ENCODE results near the gene SYCP2L. TPM values are rescaled to one million over a fixed set of nuclear protein-coding genes. Genes with fewer than 3 reads are reported as not detected.

SYCP2L gene
- total RNA-seq, 1 donor from 2014 or later = 6.4 TPM

DNA sequence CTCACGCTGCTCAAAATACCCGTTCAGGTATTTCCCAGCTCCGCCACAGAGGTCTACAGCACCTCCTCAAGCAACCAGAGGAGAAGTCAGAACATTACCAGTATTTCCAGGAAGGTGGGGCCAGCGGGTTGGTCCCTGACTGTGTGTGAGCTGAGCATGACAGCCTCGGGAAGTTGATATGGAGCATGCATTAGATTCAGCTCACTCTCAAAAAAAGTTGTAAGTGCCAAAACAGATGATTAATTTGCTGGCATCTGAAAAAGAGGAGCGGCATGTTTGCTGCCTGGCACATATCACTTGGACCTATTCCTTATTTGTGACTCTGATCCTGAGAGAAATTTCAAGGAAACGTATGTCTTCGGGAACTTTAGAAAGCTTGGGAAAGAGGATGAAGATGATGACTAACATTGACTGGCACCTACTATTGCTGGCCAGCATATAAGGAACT lies 125.0 kb downstream of the SYCP2L start:
- Mint-ChIP-seq H3K4me3 (ENCODE audit: unreplicated experiment) (no peak overlapping the region), H3K36me3 (ENCODE audit: low read depth, unreplicated experiment) (no peaks in the 10 kb centered on the region), H3K27me3 (ENCODE audit: low read depth, unreplicated experiment) (peaks cover 2% of the 10 kb centered on the region), H3K27ac (ENCODE audit: unreplicated experiment) (no peak overlapping the region), H3K9me3 (ENCODE audit: unreplicated experiment) (no peaks in the 10 kb centered on the region), H3K4me1 (ENCODE audit: low read depth, unreplicated experiment) (peaks cover 34% of the 10 kb centered on the region)
- TF ChIP-seq CTCF (IDR thresholded peaks at IDR 0.05; ENCODE audit: insufficient read depth, low read depth, low read length) = no peak
- no peak for TF ChIP-seq EZH2 (IDR thresholded peaks at IDR 0.05; ENCODE audit: insufficient read depth, low read length)
- Histone ChIP-seq H3K4me3 (ENCODE audit: insufficient read depth, low read depth, low read length) (no peak overlapping the region), H4K20me1 (ENCODE audit: insufficient read depth, low read length) (no peaks in the 10 kb centered on the region), H3K4me2 (ENCODE audit: low read length) (no peak overlapping the region), H3K9me3 (ENCODE audit: insufficient read depth, low read depth, low read length) (no peaks in the 10 kb centered on the region), H3K79me2 (ENCODE audit: insufficient read depth, low read length) (no peaks in the 10 kb centered on the region), H3K27me3 (ENCODE audit: insufficient read depth, low read length) (peaks cover 2% of the 10 kb centered on the region), H3K9ac (ENCODE audit: low read length) (no peak overlapping the region), H3K4me1 (ENCODE audit: insufficient read depth, low read length) (peaks cover 24% of the 10 kb centered on the region), H3K36me3 (ENCODE audit: insufficient read depth, low read length) (no peaks in the 10 kb centered on the region), H2AFZ (ENCODE audit: low read depth, low read length) (no peak overlapping the region), H3K27ac (ENCODE audit: low read depth, low read length) (no peak overlapping the region)
- DNase-seq (ENCODE audit: low read depth) (no peak), FAIRE-seq (no peak)

GRCh38 chr6:11012295-11012754 lies 125.5 kb downstream of the SYCP2L start:
- Histone ChIP-seq H3K27ac (ENCODE audit: low read depth, low read length) (no peak overlapping the region), H2AFZ (ENCODE audit: low read depth, low read length) (no peak overlapping the region), H3K4me2 (ENCODE audit: low read length) (no peak overlapping the region), H3K36me3 (ENCODE audit: insufficient read depth, low read length) (no peaks in the 10 kb centered on the region), H3K79me2 (ENCODE audit: insufficient read depth, low read length) (no peaks in the 10 kb centered on the region), H3K9me3 (ENCODE audit: insufficient read depth, low read depth, low read length) (no peaks in the 10 kb centered on the region), H4K20me1 (ENCODE audit: insufficient read depth, low read length) (no peaks in the 10 kb centered on the region), H3K4me1 (ENCODE audit: insufficient read depth, low read length) (peaks cover 22% of the 10 kb centered on the region), H3K27me3 (ENCODE audit: insufficient read depth, low read length) (peaks cover 2% of the 10 kb centered on the region), H3K9ac (ENCODE audit: low read length) (no peak overlapping the region), H3K4me3 (ENCODE audit: insufficient read depth, low read depth, low read length) (no peak overlapping the region)
- H3K9me3 Mint-ChIP-seq (ENCODE audit: unreplicated experiment) = no peaks in the 10 kb centered on the region
- H3K27me3 Mint-ChIP-seq (ENCODE audit: low read depth, unreplicated experiment) = peaks cover 2% of the 10 kb centered on the region
- H3K27ac Mint-ChIP-seq (ENCODE audit: unreplicated experiment) = no peak overlapping the region
- no peak for TF ChIP-seq CTCF (IDR thresholded peaks at IDR 0.05; ENCODE audit: insufficient read depth, low read depth, low read length)
- TF ChIP-seq EZH2 (IDR thresholded peaks at IDR 0.05; ENCODE audit: insufficient read depth, low read length) = no peak
- H3K4me3 Mint-ChIP-seq (ENCODE audit: unreplicated experiment) = no peak overlapping the region
- no peaks in the 10 kb centered on the region for H3K36me3 Mint-ChIP-seq (ENCODE audit: low read depth, unreplicated experiment)
- FAIRE-seq (no peak), DNase-seq (ENCODE audit: low read depth) (no peak)
- H3K4me1 Mint-ChIP-seq (ENCODE audit: low read depth, unreplicated experiment) = peaks cover 31% of the 10 kb centered on the region

DNA sequence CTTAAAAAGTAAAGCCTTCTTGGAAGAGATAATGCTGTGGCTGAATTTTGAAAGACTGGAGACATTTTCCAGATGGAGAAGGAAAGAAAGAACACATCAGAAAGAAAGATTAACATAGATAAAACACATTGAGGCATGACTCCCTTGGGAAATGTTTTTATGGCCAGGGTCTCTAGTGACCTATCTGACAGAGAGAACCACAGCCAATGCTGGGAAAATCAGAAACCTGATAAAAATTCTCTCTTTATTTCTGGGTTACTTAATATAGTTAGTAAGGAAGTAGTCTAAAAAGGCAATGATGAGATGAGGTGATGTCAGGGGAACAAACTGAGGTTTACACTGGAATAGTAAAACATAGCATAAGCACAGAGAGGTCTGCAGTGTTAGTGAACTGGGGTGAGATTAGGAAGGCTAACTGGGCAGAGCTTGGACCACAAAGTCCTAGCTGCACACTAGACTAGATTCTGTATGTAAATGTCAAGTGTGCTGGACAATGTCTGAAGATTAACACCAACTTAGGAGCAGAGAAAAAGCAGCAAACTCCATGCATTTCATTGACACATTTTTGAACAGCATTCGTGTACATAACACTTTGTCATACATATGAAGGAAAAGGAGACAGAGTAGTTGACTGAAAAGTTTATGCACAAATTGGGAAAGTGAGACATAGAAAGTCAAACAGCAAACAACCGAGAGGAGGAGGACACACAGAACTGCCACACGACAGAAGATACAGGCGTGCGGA lies 126.3 kb downstream of the SYCP2L start:
- Mint-ChIP-seq H3K9me3 (ENCODE audit: unreplicated experiment) (no peaks in the 10 kb centered on the region), H3K4me3 (ENCODE audit: unreplicated experiment) (no peak overlapping the region), H3K27me3 (ENCODE audit: low read depth, unreplicated experiment) (peaks cover 2% of the 10 kb centered on the region), H3K36me3 (ENCODE audit: low read depth, unreplicated experiment) (no peaks in the 10 kb centered on the region), H3K4me1 (ENCODE audit: low read depth, unreplicated experiment) (peaks cover 23% of the 10 kb centered on the region), H3K27ac (ENCODE audit: unreplicated experiment) (no peak overlapping the region)
- DNase-seq (ENCODE audit: low read depth) (no peak), FAIRE-seq (no peak)
- H3K36me3 ChIP-seq (ENCODE audit: insufficient read depth, low read length) = no peaks in the 10 kb centered on the region
- H3K79me2 ChIP-seq (ENCODE audit: insufficient read depth, low read length) = no peaks in the 10 kb centered on the region
- H3K4me1 ChIP-seq (ENCODE audit: insufficient read depth, low read length) = peaks cover 15% of the 10 kb centered on the region
- peaks cover 2% of the 10 kb centered on the region for H3K27me3 ChIP-seq (ENCODE audit: insufficient read depth, low read length)
- H4K20me1 ChIP-seq (ENCODE audit: insufficient read depth, low read length) = no peaks in the 10 kb centered on the region
- no peaks in the 10 kb centered on the region for H3K9me3 ChIP-seq (ENCODE audit: insufficient read depth, low read depth, low read length)
- H2AFZ ChIP-seq (ENCODE audit: low read depth, low read length) = no peak overlapping the region
- TF ChIP-seq CTCF (IDR thresholded peaks at IDR 0.05; ENCODE audit: insufficient read depth, low read depth, low read length) = no peak
- no peak for TF ChIP-seq EZH2 (IDR thresholded peaks at IDR 0.05; ENCODE audit: insufficient read depth, low read length)
- H3K4me2 ChIP-seq (ENCODE audit: low read length) = no peak overlapping the region
- H3K9ac ChIP-seq (ENCODE audit: low read length) = no peak overlapping the region
- no peak overlapping the region for H3K4me3 ChIP-seq (ENCODE audit: insufficient read depth, low read depth, low read length)
- H3K27ac ChIP-seq (ENCODE audit: low read depth, low read length) = no peak overlapping the region
